ENCODE data around the gene WDR93.
A peak's percentile ranks its signal among the peaks of the same experiment; 100 is the strongest.

Gene WDR93

GRCh38 chr15:89690276-89691218 is at the start of gene WDR93, which contains the start of gene PEX11A:
Gene WDR93 (plus strand): TSS chr15:89690811. CDS start chr15:89701747, 10,936 bp downstream.
Gene PEX11A (minus strand): TSS chr15:89690754. CDS start chr15:89690632, 122 bp downstream.
- DNase-seq = peak; percentile 86

GRCh38 chr15:89641053-89641452 is 49.6 kb upstream of the WDR93 start:
- no peak for DNase-seq

GRCh38 chr15:89642106-89642505 is 48.5 kb upstream of the WDR93 start:
- DNase-seq = no peak

- no peak for DNase-seq
Observed at GRCh38 chr15:89645680-89646079, 44.9 kb upstream of the WDR93 start.

- DNase-seq = no peak
Observed at GRCh38 chr15:89646416-89647141, 44.0 kb upstream of the WDR93 start.

- peak; percentile 82 for DNase-seq
Observed at GRCh38 chr15:89647191-89647851, 43.3 kb upstream of the WDR93 start.

GRCh38 chr15:89648106-89649012 is 42.3 kb upstream of the WDR93 start:
- no peak for DNase-seq

GRCh38 chr15:89649013-89649625 is 41.5 kb upstream of the WDR93 start:
- no peak for DNase-seq

- DNase-seq = no peak
Observed at GRCh38 chr15:89649716-89650115, 40.9 kb upstream of the WDR93 start.

GRCh38 chr15:89652131-89652530 is 38.5 kb upstream of the WDR93 start:
- no peak for DNase-seq

GRCh38 chr15:89652666-89653065 is 37.9 kb upstream of the WDR93 start:
- DNase-seq = no peak

- no peak for DNase-seq
Observed at GRCh38 chr15:89653578-89653977, 37.0 kb upstream of the WDR93 start.

- DNase-seq = no peak
Observed at GRCh38 chr15:89654301-89654761, 36.3 kb upstream of the WDR93 start.

GRCh38 chr15:89654847-89655805 is 35.5 kb upstream of the WDR93 start, which contains the start of gene KIF7:
Gene KIF7 (minus strand): TSS chr15:89655467. CDS start chr15:89652930, 2,537 bp downstream.
- DNase-seq = peak; percentile 9

- peak; percentile 43 for DNase-seq
Observed at GRCh38 chr15:89656116-89656815, 34.3 kb upstream of the WDR93 start.

GRCh38 chr15:89657686-89658200 is 32.9 kb upstream of the WDR93 start:
- DNase-seq = no peak

- DNase-seq = no peak
Observed at GRCh38 chr15:89659295-89659694, 31.3 kb upstream of the WDR93 start.

- no peak for DNase-seq
Observed at GRCh38 chr15:89660556-89660955, 30.1 kb upstream of the WDR93 start.

All from OCI-M1 (cell line).